ENCODE measurements around the gene KCTD13. TPM values are rescaled to one million over a fixed set of nuclear protein-coding genes. Genes with fewer than 3 reads are reported as not detected.
"Not testable (repeated sequence)": the region's sequence is repeated elsewhere in the genome, so short reads cannot be mapped to it uniquely, and the experiment has no call there.

KCTD13 gene
- total and polyA plus RNA-seq, 4 donors: 15.0 to 26.2 (median 16.5) TPM

DNA sequence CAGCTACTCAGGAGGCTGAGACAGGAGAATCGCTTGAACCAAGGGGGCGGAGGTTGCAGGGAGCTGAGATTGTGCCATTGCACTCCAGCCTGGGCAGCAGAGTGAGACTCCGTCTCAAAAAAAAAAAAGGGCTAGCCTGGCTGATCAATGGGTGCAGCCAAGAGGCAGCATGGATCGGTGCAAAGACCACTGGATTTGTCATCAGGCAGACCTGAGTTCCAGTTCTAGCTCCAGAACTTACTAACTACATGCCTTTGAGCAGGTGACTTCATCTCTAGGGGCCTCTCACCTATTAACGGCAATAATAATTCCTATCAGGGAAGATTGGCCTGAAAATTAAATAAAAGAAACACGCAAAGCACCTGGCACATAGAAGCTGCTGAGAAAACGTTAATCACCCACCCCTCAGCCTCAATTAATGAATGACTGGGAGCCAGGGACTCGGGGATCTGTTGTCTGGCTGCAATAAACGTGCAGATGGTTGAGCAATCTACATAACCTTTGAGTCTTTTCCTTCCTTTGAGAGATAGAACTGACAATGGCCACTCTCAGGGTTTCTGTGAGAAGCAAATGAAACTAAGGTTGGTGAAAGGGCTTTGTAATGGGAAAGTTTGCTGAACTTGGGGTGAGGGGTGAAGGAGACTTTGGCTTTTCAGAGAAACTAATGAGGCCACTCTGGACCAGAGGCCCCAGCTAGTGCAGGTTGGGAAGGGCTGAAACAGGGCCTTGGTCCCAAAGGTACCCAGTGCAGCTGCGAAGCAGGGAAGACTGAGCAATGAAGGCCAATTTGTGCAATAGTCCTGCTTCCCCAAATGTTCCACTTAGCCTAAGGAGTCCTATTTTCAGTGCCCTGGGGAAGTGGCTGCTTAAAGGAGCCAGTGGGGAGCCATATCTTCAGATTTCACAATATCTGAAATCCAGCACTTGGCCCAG lies 34.2 kb downstream of the KCTD13 start:
- ATAC-seq (ENCODE audit: insufficient read depth, low FRiP score) (peak; percentile 11), DNase-seq (no peak)
- no peaks in the 10 kb centered on the region for H3K27me3 ChIP-seq (ENCODE audit: control insufficient read depth in 3 of 3, insufficient read depth in 3 of 3, low read length in 2 of 3)
- no peak overlapping the region for H3K9ac ChIP-seq (ENCODE audit: insufficient read depth in 1 of 2, low read length in 2 of 2)
- no peak overlapping the region for H3K27ac ChIP-seq (ENCODE audit: low read depth in 1 of 2, low read length in 1 of 2)
- H3K9me3 ChIP-seq (ENCODE audit: control insufficient read depth in 4 of 4, insufficient read depth in 3 of 4, low read length in 3 of 4): peaks cover 0 to 4% (median 0%) of the 10 kb centered on the region in 4 donors
- TF ChIP-seq, protein P1, sequence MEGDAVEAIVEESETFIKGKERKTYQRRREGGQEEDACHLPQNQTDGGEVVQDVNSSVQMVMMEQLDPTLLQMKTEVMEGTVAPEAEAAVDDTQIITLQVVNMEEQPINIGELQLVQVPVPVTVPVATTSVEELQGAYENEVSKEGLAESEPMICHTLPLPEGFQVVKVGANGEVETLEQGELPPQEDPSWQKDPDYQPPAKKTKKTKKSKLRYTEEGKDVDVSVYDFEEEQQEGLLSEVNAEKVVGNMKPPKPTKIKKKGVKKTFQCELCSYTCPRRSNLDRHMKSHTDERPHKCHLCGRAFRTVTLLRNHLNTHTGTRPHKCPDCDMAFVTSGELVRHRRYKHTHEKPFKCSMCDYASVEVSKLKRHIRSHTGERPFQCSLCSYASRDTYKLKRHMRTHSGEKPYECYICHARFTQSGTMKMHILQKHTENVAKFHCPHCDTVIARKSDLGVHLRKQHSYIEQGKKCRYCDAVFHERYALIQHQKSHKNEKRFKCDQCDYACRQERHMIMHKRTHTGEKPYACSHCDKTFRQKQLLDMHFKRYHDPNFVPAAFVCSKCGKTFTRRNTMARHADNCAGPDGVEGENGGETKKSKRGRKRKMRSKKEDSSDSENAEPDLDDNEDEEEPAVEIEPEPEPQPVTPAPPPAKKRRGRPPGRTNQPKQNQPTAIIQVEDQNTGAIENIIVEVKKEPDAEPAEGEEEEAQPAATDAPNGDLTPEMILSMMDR (IDR thresholded peaks at IDR 0.05; ENCODE audit: control extremely low read depth, extremely low read depth): no peak
- no peak overlapping the region for H3K4me3 ChIP-seq
- 63 to 68% methylated on average over 10 of the region's 10 CpGs for whole genome bisulfite sequencing, 2 donors
- H3K4me1 ChIP-seq (ENCODE audit: control insufficient read depth in 5 of 5, insufficient read depth in 5 of 5, low read length in 5 of 5): peaks cover 0 to 1% (median 0%) of the 10 kb centered on the region in 5 donors
- H3K36me3 ChIP-seq (ENCODE audit: control insufficient read depth in 4 of 4, insufficient read depth in 4 of 4, low read length in 4 of 4): no peaks in the 10 kb centered on the region

- H3K4me1 ChIP-seq (ENCODE audit: control insufficient read depth in 5 of 5, insufficient read depth in 5 of 5, low read length in 5 of 5); H3K9me3 ChIP-seq (ENCODE audit: control insufficient read depth in 4 of 4, insufficient read depth in 3 of 4, low read length in 3 of 4); ATAC-seq (ENCODE audit: insufficient read depth, low FRiP score); H3K27me3 ChIP-seq (ENCODE audit: control insufficient read depth in 3 of 3, insufficient read depth in 3 of 3, low read length in 2 of 3); H3K9ac ChIP-seq (ENCODE audit: insufficient read depth in 1 of 2, low read length in 2 of 2); H3K27ac ChIP-seq (ENCODE audit: low read depth in 1 of 2, low read length in 1 of 2); DNase-seq; H3K4me3 ChIP-seq; H3K36me3 ChIP-seq (ENCODE audit: control insufficient read depth in 4 of 4, insufficient read depth in 4 of 4, low read length in 4 of 4): not testable (repeated sequence)
- WGBS, 2 donors: 87 to 95% methylated on average over 3 of the region's 3 CpGs
These were observed 36.7 kb downstream of the KCTD13 start for GRCh38 chr16:29889372-29889771.

DNA sequence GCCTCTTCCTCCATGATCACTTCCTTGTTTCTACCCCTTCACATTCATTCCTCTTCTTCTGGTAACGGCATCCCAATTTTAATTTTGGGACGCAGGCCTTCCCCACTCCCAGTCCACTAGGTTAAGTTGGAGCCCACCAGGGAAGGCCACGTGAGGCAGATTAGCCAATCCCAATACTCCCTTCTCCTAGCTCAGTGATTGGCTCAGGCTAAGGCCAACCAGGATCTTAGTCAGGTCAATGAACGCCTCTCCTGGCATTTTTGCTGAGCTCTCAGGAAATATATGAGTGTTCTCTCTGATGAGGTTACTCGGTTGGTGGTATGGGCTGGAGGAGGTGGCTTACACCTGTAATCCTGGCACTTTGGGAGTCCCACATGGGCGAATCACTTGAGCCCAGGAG lies 42.0 kb downstream of the KCTD13 start:
- no peak for ATAC-seq (ENCODE audit: insufficient read depth, low FRiP score)
- WGBS, 2 donors: 77 to 82% methylated on average over 6 of the region's 6 CpGs
- Histone ChIP-seq H3K9me3 (ENCODE audit: control insufficient read depth in 4 of 4, insufficient read depth in 3 of 4, low read length in 3 of 4) (peaks cover 0 to 2% (median 0%) of the 10 kb centered on the region in 4 donors), H3K27me3 (ENCODE audit: control insufficient read depth in 3 of 3, insufficient read depth in 3 of 3, low read length in 2 of 3) (peaks cover 0 to 4% (median 0%) of the 10 kb centered on the region in 3 donors), H3K36me3 (ENCODE audit: control insufficient read depth in 4 of 4, insufficient read depth in 4 of 4, low read length in 4 of 4) (no peaks in the 10 kb centered on the region), H3K27ac (ENCODE audit: low read depth in 1 of 2, low read length in 1 of 2) (no peak overlapping the region), H3K4me1 (ENCODE audit: control insufficient read depth in 5 of 5, insufficient read depth in 5 of 5, low read length in 5 of 5) (peaks cover 0 to 1% (median 0%) of the 10 kb centered on the region in 5 donors), H3K9ac (ENCODE audit: insufficient read depth in 1 of 2, low read length in 2 of 2) (no peak overlapping the region), H3K4me3 (no peak overlapping the region)
- TF ChIP-seq, protein P1 (IDR thresholded peaks at IDR 0.05; ENCODE audit: control extremely low read depth, extremely low read depth): no peak
- no peak for DNase-seq

GRCh38 chr16:29881050-29881449 lies 45.0 kb downstream of the KCTD13 start:
- TF ChIP-seq, protein P1 (IDR thresholded peaks at IDR 0.05; ENCODE audit: control extremely low read depth, extremely low read depth): no peak
- H3K27ac ChIP-seq (ENCODE audit: low read depth in 1 of 2, low read length in 1 of 2): no peak overlapping the region
- no peak overlapping the region for H3K4me3 ChIP-seq
- DNase-seq (no peak), ATAC-seq (ENCODE audit: insufficient read depth, low FRiP score) (no peak)
- 90 to 96% methylated on average over 3 of the region's 3 CpGs for WGBS, 2 donors
- no peaks in the 10 kb centered on the region for H3K36me3 ChIP-seq (ENCODE audit: control insufficient read depth in 4 of 4, insufficient read depth in 4 of 4, low read length in 4 of 4)
- H3K4me1 ChIP-seq (ENCODE audit: control insufficient read depth in 5 of 5, insufficient read depth in 5 of 5, low read length in 5 of 5): peaks cover 0 to 7% (median 0%) of the 10 kb centered on the region in 5 donors
- H3K9me3 ChIP-seq (ENCODE audit: control insufficient read depth in 4 of 4, insufficient read depth in 3 of 4, low read length in 3 of 4): peaks cover 0 to 6% (median 0%) of the 10 kb centered on the region in 4 donors
- H3K9ac ChIP-seq (ENCODE audit: insufficient read depth in 1 of 2, low read length in 2 of 2): no peak overlapping the region
- H3K27me3 ChIP-seq (ENCODE audit: control insufficient read depth in 3 of 3, insufficient read depth in 3 of 3, low read length in 2 of 3): peaks cover 4 to 22% (median 18%) of the 10 kb centered on the region in 3 donors

Data from lung (tissue), 12 donors.